Stomach (tissue), 9 donors: Measurements from ENCODE around the gene ATAD2B. TPM values are rescaled to one million over a fixed set of nuclear protein-coding genes. Genes with fewer than 3 reads are reported as not detected.

Source experiments
- DNase-seq, 2 donors: peaks; one replicate each; pipeline versions ENCODE4 v3.0.0 to v3.0.0-alpha.2; 2013 to 2019
- H3K27ac ChIP-seq, 5 donors: fragments of 200-600 bp in 4 of 5; sonication (generic) in 4 of 5; one replicate each; pipeline ENCODE4 v1.5.1; 2013 to 2019; ENCODE audit warnings: mild to moderate bottlenecking in 1 of 5, moderate library complexity in 1 of 5
- H3K27me3 ChIP-seq, 3 donors: fragments of 200-600 bp; sonication (generic); one replicate each; pipeline ENCODE4 v1.5.1; 2017 to 2019; ENCODE audit warnings: mixed run types in 1 of 3
- H3K36me3 ChIP-seq, 4 donors: fragments of 200-600 bp; sonication (generic); 1 replicate in 3 of 4; 2 replicates in 1 of 4; pipeline ENCODE4 v1.5.1; 2016 to 2019
- H3K4me1 ChIP-seq, 4 donors: fragments of 200-600 bp; sonication (generic); one replicate each; pipeline ENCODE4 v1.5.1; 2016 to 2019
- H3K4me3 ChIP-seq, 4 donors: fragments of 200-600 bp; sonication (generic) in 3 of 4; one replicate each; pipeline ENCODE4 v1.5.1; 2016 to 2019; ENCODE audit warnings: mild to moderate bottlenecking in 1 of 4
- H3K9me3 ChIP-seq, 4 donors: fragments of 200-600 bp; sonication (generic); one replicate each; pipeline ENCODE4 v1.5.1; 2016 to 2019
- EP300 ChIP-seq: sonication (generic); formaldehyde crosslinking; IDR thresholded peaks from one replicate; pipeline ENCODE4 v1.6.1; 2017; ENCODE audit warnings: antibody characterized with exemption
- POLR2A ChIP-seq, 4 donors: fragments of 450-650 bp; IDR thresholded peaks; one replicate each; pipeline ENCODE4 v1.6.1; 2016; ENCODE audit warnings: antibody characterized with exemption in 4 of 4, control low read depth in 2 of 4, mild to moderate bottlenecking in 1 of 4, moderate library complexity in 1 of 4
- POLR2AphosphoS5 ChIP-seq, 3 donors: sonication (generic); formaldehyde crosslinking; IDR thresholded peaks; one replicate each; pipeline ENCODE4 v1.6.1; 2016; ENCODE audit warnings: antibody characterized with exemption in 3 of 3
- WGBS, 5 donors: extraction: QIAGEN DNeasy Blood & Tissue Kit in 3 of 5; methylation state at CpG; one replicate each; pipeline versions ENCODE4 v1.1.5 to v1.1.7; 2013 to 2018; 5-methylcytosine and 5-hydroxymethylcytosine counted together
- intact Hi-C: fragments of 100-400 bp; cut with DNase I; formaldehyde crosslinking; loops from one replicate; pipeline ENCODE4 v1.15.1; 2023; ENCODE audit warnings: low total_unique reads
- polyA plus RNA-seq, 3 donors: library from polyadenylated mRNA; stranded (reverse); fragments of 200-250 nt; gene quantifications; one replicate each; pipeline ENCODE4 v1.2.3, GENCODE V29; 2013
- total RNA-seq, 5 donors: library from RNA; depleted of rRNA; stranded (reverse); fragments of >200 nt; gene quantifications; one replicate each; pipeline versions ENCODE4 v1.1.0 to v1.2.3, GENCODE V29; 2014 to 2016
- TF ChIP-seq, protein P1 (sequence below), 7 experiments: fragments of 450-650 bp in 4 of 7; fragments of 200-600 bp in 3 of 7; sonication (generic) in 3 of 7; IDR thresholded peaks; one replicate each; pipeline ENCODE4 v1.5.1; 2016 to 2019; ENCODE audit warnings: antibody characterized with exemption in 7 of 7, control low read depth in 2 of 7, mild to moderate bottlenecking in 1 of 7
- donor health status: healthy with polysubstance abuse.
- donor health status: Bipolar disorder and iron deficiency.
- donor health status: healthy.

ATAD2B gene
- total and polyA plus RNA-seq, 8 donors: 2.0 to 67.0 (median 17.2) TPM

DNA sequence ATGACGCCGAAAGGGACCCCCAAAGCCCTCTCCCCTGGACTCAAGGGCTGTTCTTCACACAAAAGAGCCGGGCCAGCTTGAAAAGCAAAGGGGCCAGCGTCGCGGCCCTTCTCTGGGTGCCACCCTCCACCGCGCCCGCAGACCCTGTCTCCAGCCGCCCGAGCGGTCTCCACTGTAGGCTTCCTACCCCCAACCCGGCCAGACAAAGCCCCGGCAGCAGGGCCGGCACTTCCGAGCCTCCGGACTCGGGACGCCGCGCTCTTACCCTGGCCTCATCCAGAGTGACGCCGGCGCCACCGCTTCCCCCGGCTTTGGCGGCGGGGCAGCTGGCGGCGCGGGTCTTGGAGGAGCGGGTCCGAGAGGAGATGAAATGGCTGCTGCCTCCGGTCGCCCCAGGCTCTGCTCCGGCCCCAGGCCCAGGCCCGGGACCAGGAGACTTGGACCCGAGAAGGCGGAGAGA, 603 bp downstream of the ATAD2B start:
- H3K4me3 ChIP-seq: peak overlapping the region; percentile 78 to 90 (median 84)
- H3K27me3 ChIP-seq: no peaks in the 10 kb centered on the region
- intact Hi-C loops: loop anchor here (10.0 kb wide), 1 partner anchor 148 kb away; the partner anchor contains the start of gene SF3B6
- WGBS, 5 donors: 0 to 1% (median 0%) methylated on average over 25 to 39 of the region's 39 CpGs
- peak overlapping the region; percentile 93 to 100 (median 98) for H3K27ac ChIP-seq
- no peaks in the 10 kb centered on the region for H3K9me3 ChIP-seq
- TF ChIP-seq EP300 (no peak), POLR2AphosphoS5 (IDR thresholded peaks at IDR 0.05) (no peak), POLR2A (IDR thresholded peaks at IDR 0.05) (no peak)
- TF ChIP-seq, protein P1, sequence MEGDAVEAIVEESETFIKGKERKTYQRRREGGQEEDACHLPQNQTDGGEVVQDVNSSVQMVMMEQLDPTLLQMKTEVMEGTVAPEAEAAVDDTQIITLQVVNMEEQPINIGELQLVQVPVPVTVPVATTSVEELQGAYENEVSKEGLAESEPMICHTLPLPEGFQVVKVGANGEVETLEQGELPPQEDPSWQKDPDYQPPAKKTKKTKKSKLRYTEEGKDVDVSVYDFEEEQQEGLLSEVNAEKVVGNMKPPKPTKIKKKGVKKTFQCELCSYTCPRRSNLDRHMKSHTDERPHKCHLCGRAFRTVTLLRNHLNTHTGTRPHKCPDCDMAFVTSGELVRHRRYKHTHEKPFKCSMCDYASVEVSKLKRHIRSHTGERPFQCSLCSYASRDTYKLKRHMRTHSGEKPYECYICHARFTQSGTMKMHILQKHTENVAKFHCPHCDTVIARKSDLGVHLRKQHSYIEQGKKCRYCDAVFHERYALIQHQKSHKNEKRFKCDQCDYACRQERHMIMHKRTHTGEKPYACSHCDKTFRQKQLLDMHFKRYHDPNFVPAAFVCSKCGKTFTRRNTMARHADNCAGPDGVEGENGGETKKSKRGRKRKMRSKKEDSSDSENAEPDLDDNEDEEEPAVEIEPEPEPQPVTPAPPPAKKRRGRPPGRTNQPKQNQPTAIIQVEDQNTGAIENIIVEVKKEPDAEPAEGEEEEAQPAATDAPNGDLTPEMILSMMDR (IDR thresholded peaks at IDR 0.05): no peak
- DNase-seq: peak in 1 of 2 donors; percentile 43
- peaks cover 22 to 62% (median 40%) of the 10 kb centered on the region in 4 donors for H3K4me1 ChIP-seq
- H3K36me3 ChIP-seq: peaks cover 0 to 6% (median 3%) of the 10 kb centered on the region in 4 donors

DNA sequence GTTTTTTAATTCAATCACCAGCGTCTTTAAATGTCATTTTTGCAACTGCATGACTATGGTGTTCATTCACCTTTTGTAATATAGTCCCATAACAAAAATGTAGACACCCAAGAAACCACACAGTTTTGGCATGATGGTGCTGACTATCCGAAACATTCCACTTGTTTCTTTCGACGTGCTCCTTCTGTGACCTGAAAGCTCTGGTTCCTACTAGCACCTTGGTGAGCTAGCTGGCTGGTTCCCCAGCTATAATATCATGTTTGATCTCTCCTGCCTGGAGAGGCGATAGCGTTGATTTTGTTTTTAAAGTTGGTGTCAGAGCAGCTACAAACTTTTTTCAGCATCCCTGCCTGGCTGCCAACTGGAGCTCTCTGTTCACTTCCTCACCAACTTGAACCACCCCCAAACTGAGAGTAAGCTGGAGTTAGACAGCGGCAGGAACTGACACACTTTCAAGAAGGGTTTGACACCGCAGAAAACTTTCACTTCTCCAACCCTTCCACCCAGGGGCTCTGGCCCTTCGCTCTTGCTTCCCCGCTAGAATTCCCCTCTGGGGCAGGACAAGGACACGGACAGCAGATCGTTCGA, 1.1 kb downstream of the ATAD2B start:
- Histone ChIP-seq H3K27ac (peak overlapping the region; percentile 93 to 100 (median 98)), H3K27me3 (no peaks in the 10 kb centered on the region), H3K4me3 (peak overlapping the region; percentile 78 to 90 (median 84)), H3K36me3 (peaks cover 0 to 1% (median under 1%) of the 10 kb centered on the region in 4 donors), H3K4me1 (peaks cover 22 to 65% (median 42%) of the 10 kb centered on the region in 4 donors), H3K9me3 (no peaks in the 10 kb centered on the region)
- intact Hi-C loops: loop anchor here (10.0 kb wide), 1 partner anchor 149 kb away; the partner anchor contains the start of gene SF3B6
- DNase-seq: peak; percentile 52 to 87
- 0 to 1% (median 1%) methylated on average over 13 of the region's 13 CpGs for WGBS, 5 donors
- no peak for TF ChIP-seq POLR2A (IDR thresholded peaks at IDR 0.05)
- TF ChIP-seq, protein P1 (IDR thresholded peaks at IDR 0.05): no peak
- TF ChIP-seq POLR2AphosphoS5 (IDR thresholded peaks at IDR 0.05): peak; percentile 52 to 58 (median 54)
- no peak for TF ChIP-seq EP300

DNA sequence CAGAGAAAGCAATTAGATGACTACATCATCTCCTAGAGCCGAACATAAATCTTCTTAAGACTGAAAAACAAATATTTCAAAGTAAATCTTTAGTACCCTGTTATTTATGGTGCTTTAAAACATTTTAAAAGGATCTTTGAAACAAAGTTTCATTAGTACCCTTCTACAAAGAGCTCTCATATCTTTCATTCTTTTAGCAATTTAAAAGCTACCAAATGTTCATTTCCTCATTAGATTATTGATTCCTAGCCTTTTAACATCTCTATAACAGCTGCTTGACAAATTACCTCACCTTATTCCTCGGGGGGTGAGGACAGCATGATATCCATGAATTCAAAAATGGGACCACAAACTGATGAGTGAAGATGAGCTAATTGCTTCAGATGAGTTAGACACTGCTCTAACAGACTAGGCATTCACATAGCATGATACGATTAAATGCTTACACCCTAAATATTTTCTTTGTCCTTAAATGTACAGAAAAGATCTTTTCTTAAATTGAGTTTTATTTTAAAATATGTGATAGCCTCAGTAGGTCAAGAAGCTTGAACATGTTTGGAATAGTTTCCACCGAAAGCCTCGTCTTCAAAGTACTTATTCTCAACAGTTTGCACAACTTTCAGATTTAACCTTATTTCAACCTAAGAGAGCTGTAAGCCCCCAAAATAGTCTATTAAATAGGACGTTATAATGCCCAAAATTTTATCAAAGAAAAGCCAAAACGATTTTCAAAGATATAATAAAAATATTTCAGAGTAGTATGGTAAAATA, 2.1 kb downstream of the ATAD2B start:
- H3K4me3 ChIP-seq: peak overlapping the region in 3 of 4 donors; percentile 78 to 90 (median 89)
- DNase-seq: no peak
- no peaks in the 10 kb centered on the region for H3K27me3 ChIP-seq
- TF ChIP-seq EP300 (no peak), POLR2A (IDR thresholded peaks at IDR 0.05) (no peak)
- H3K36me3 ChIP-seq: no peaks in the 10 kb centered on the region
- 22 to 26% (median 23%) methylated on average over 7 of the region's 7 CpGs for WGBS, 5 donors
- peak overlapping the region in 3 of 5 donors; percentile 94 to 100 (median 98) for H3K27ac ChIP-seq
- no peaks in the 10 kb centered on the region for H3K9me3 ChIP-seq
- intact Hi-C loops: loop anchor here (10.0 kb wide), 1 partner anchor 150 kb away; the partner anchor contains the start of gene SF3B6
- H3K4me1 ChIP-seq: peaks cover 22 to 74% (median 41%) of the 10 kb centered on the region in 4 donors

DNA sequence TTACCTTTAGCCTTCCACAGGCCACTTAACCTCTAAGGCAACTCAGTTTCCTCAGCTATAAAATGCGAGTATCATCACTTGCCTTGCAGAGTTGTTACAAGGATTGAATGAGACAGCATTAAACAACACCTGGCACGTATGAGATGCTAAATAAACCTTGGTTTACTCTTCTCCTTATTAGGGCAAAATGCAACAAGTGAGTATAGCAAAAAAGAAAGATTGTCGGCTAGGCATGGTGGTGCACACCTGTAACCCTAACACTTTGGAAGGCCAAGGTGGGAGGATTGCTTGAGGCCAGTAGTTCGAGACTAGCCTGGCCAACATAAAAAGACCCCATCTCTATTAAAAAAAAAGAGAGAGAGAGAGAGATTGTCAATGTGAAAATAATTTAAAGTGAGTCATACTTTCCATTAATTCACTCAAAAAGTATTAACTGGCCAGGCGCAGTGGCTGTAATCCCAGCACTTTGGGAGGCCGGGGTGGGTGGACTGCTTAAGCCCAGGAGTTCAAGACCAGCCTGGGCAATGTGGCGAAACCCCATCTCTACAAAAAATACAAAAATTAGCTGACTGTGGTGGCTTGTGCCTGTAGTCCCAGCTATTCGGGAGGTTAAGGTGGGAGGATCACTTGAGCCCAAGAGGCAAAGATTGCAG, 8.0 kb downstream of the ATAD2B start:
- no peaks in the 10 kb centered on the region for H3K36me3 ChIP-seq
- DNase-seq: no peak
- 80 to 90% (median 89%) methylated on average over 8 of the region's 8 CpGs for WGBS, 5 donors
- TF ChIP-seq, protein P1 (IDR thresholded peaks at IDR 0.05): no peak
- TF ChIP-seq POLR2AphosphoS5 (IDR thresholded peaks at IDR 0.05): no peak
- TF ChIP-seq EP300: no peak
- no peak for TF ChIP-seq POLR2A (IDR thresholded peaks at IDR 0.05)
- H3K27me3 ChIP-seq: no peaks in the 10 kb centered on the region
- H3K9me3 ChIP-seq: no peaks in the 10 kb centered on the region
- H3K4me1 ChIP-seq: peaks cover 0 to 80% (median 31%) of the 10 kb centered on the region in 4 donors
- intact Hi-C loops: no loop called here
- no peak overlapping the region for H3K4me3 ChIP-seq
- no peak overlapping the region for H3K27ac ChIP-seq
